Trophoblast cell (in vitro differentiated cells and primary cell): ENCODE measurements around the gene SSBP2.

Experiments
- DNase-seq, 2 donors: peaks; one replicate each; pipeline ENCODE4 v3.0.0-alpha.2; 2016
- H2AFZ ChIP-seq: 2 replicates; pipeline ENCODE4 v1.6.1; 2013; ENCODE audit warnings: low read length, moderate library complexity, mild to moderate bottlenecking; ENCODE audit not compliant: insufficient read depth, poor library complexity
- H2AK5ac ChIP-seq: 2 replicates; pipeline ENCODE4 v1.6.1; 2013; ENCODE audit warnings: mild to moderate bottlenecking, low read length
- H2BK120ac ChIP-seq: 2 replicates; pipeline ENCODE4 v1.6.1; 2013; ENCODE audit warnings: low read length, mild to moderate bottlenecking, moderate library complexity; ENCODE audit not compliant: insufficient read depth, poor library complexity
- H2BK12ac ChIP-seq: 2 replicates; pipeline ENCODE4 v1.6.1; 2013; ENCODE audit warnings: mild to moderate bottlenecking, low read length, moderate library complexity
- H2BK5ac ChIP-seq: 2 replicates; pipeline ENCODE4 v1.6.1; 2013; ENCODE audit warnings: low read length, low read depth, moderate library complexity, mild to moderate bottlenecking; ENCODE audit not compliant: poor library complexity
- H3K14ac ChIP-seq: 2 replicates; pipeline ENCODE4 v1.6.1; 2013; ENCODE audit warnings: mild to moderate bottlenecking, low read length
- H3K18ac ChIP-seq: 2 replicates; pipeline ENCODE4 v1.6.1; 2013; ENCODE audit warnings: mild to moderate bottlenecking, low read length
- H3K23ac ChIP-seq: 2 replicates; pipeline ENCODE4 v1.6.1; 2013; ENCODE audit warnings: low read length
- H3K27ac ChIP-seq: 2 replicates; pipeline ENCODE4 v1.5.1; 2013; ENCODE audit warnings: low read depth, mild to moderate bottlenecking, inconsistent platforms, low read length, moderate library complexity
- H3K27me3 ChIP-seq: 2 replicates; pipeline ENCODE4 v1.6.1; 2013; ENCODE audit warnings: inconsistent platforms, mild to moderate bottlenecking, low read length, moderate library complexity; ENCODE audit not compliant: insufficient read depth
- H3K36me3 ChIP-seq, 2 experiments: 1 replicate in 1 of 2; 2 replicates in 1 of 2; pipeline ENCODE4 v1.6.1; 2013; ENCODE audit warnings: low read length in 2 of 2, mild to moderate bottlenecking in 2 of 2, moderate library complexity in 1 of 2; ENCODE audit not compliant: insufficient read depth in 2 of 2, control insufficient read depth in 1 of 2
- H3K4ac ChIP-seq: 2 replicates; pipeline ENCODE4 v1.6.1; 2013; ENCODE audit warnings: low read depth, mild to moderate bottlenecking, low read length, moderate library complexity
- H3K4me1 ChIP-seq, 2 experiments: 1 replicate in 1 of 2; 2 replicates in 1 of 2; pipeline ENCODE4 v1.6.1; 2013; ENCODE audit warnings: low read length in 2 of 2, mild to moderate bottlenecking in 2 of 2, moderate library complexity in 1 of 2; ENCODE audit not compliant: insufficient read depth in 2 of 2, control insufficient read depth in 1 of 2
- H3K4me2 ChIP-seq: 2 replicates; pipeline ENCODE4 v1.6.1; 2013; ENCODE audit warnings: inconsistent platforms, mild to moderate bottlenecking, low read length, moderate library complexity
- H3K4me3 ChIP-seq: 2 replicates; pipeline ENCODE4 v1.5.1; 2013; ENCODE audit warnings: mild to moderate bottlenecking, low read depth, low read length, inconsistent platforms
- H3K79me1 ChIP-seq: one replicate; pipeline ENCODE4 v1.6.1; 2013; ENCODE audit warnings: low read length
- H3K79me2 ChIP-seq: 2 replicates; pipeline ENCODE4 v1.6.1; 2013; ENCODE audit warnings: low read length, mild to moderate bottlenecking; ENCODE audit not compliant: control insufficient read depth, insufficient read depth, poor library complexity
- H3K9ac ChIP-seq: 2 replicates; pipeline ENCODE4 v1.6.1; 2013; ENCODE audit warnings: mild to moderate bottlenecking, low read length
- H3K9me3 ChIP-seq: 2 replicates; pipeline ENCODE4 v1.6.1; 2013; ENCODE audit warnings: low read depth, mild to moderate bottlenecking, control low read depth, inconsistent platforms, low read length; ENCODE audit not compliant: insufficient read depth
- H4K12ac ChIP-seq: 2 replicates; pipeline ENCODE4 v1.6.1; 2013; ENCODE audit warnings: low read depth, mild to moderate bottlenecking, low read length, moderate library complexity
- H4K8ac ChIP-seq: 2 replicates; pipeline ENCODE4 v1.6.1; 2013; ENCODE audit warnings: low read depth, mild to moderate bottlenecking, low read length, moderate library complexity
- H4K91ac ChIP-seq: one replicate; pipeline ENCODE4 v1.6.1; 2013; ENCODE audit warnings: low read depth, mild to moderate bottlenecking, low read length, moderate library complexity
- WGBS: extraction: QIAGEN DNeasy Blood & Tissue Kit; methylation state at CpG from one replicate; pipeline ENCODE4 v1.1.7; 2013; ENCODE audit warnings: missing lambda C conversion rate; ENCODE audit not compliant: insufficient read length, insufficient coverage; ENCODE audit errors: extremely low coverage; 5-methylcytosine and 5-hydroxymethylcytosine counted together

SSBP2 gene

DNA sequence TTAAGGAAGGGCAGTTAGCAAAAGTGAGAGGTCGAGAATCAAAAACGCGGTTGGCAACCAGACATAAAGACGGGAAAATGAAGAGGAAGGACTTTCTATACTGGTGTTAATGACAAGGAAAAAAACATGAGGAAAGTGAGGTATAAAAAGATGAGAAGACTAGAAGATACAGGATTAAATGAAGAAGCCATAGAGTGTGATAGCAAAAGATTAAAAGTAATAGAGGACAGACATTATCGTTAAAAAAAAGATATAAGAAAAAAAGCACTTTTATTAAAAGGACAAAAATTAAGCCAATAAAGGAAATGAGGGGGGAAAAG, 1.7 kb upstream of the SSBP2 start:
- Histone ChIP-seq H3K9ac (no peak overlapping the region), H3K27me3 (no peaks in the 10 kb centered on the region), H2BK5ac (no peak overlapping the region), H2BK12ac (no peak overlapping the region), H3K4me3 (no peak overlapping the region), H3K23ac (no peak overlapping the region), H3K9me3 (no peaks in the 10 kb centered on the region), H3K79me2 (peaks cover 6% of the 10 kb centered on the region), H2AK5ac (no peak overlapping the region), H3K79me1 (peaks cover 7% of the 10 kb centered on the region), H3K4ac (no peak overlapping the region), H3K4me2 (no peak overlapping the region), H4K8ac (no peak overlapping the region), H3K4me1 (peaks cover 6 to 8% of the 10 kb centered on the region in 2 experiments), H4K91ac (no peak overlapping the region), H4K12ac (no peak overlapping the region), H3K36me3 (no peaks in the 10 kb centered on the region), H2AFZ (no peak overlapping the region), H3K18ac (no peak overlapping the region), H3K27ac (no peak overlapping the region), H3K14ac (no peak overlapping the region), H2BK120ac (no peak overlapping the region)
- DNase-seq: no peak
- WGBS: no CpG with 5 or more reads among the region's 5 CpGs

DNA sequence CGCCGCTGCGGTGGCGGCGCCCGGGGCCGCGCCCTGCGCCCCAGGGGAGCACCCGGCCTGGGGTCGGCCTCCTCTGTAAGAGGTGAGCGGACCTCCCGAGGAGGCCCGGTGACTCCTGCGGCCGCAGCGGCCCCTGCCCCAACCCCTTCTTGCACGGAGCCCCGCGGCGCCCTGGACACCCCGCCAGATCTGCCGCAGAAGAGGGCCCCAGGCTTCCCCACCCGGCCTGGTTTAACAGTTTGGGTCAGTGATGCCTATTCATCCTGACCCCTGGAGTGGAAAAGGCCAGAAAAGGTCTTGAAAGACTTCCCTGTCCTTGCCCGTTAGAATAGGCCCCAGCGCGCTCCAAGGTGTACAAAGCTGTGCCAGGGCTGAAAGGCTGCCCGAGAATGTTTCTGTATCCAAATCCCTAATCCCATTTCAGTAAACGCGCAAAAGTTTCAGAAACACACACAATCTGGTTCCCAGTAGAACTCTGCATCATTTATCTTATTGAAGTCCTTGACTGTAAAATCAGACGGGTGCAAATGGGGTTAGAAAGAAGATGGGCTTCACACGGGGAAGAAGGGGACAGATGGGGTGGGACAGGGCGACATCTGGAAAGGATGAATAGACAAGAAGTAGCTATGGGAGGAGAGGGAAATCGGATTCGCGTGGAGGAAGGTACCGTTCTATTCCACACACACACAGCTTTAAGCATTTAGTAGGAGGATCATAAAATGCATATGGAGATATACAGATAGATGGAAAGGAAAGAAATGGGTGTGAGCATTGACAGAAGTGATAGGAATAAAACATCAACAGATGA, 1.1 kb upstream of the SSBP2 start:
- Histone ChIP-seq H3K9me3 (no peaks in the 10 kb centered on the region), H4K12ac (peak overlapping the region; percentile 97), H3K27ac (peak overlapping the region; percentile 96), H3K23ac (no peak overlapping the region), H3K4ac (peak overlapping the region; percentile 91), H4K91ac (peak overlapping the region; percentile 99), H2AK5ac (peak overlapping the region; percentile 62), H2BK12ac (peak overlapping the region; percentile 37), H3K79me1 (peaks cover 7% of the 10 kb centered on the region), H3K27me3 (no peaks in the 10 kb centered on the region), H3K18ac (peak overlapping the region; percentile 99), H3K14ac (peak overlapping the region; percentile 98), H2BK120ac (peak overlapping the region; percentile 99), H3K36me3 (no peaks in the 10 kb centered on the region), H4K8ac (peak overlapping the region; percentile 98), H3K4me3 (peak overlapping the region; percentile 61), H3K4me2 (peak overlapping the region; percentile 67), H3K4me1 (peaks cover 6 to 8% of the 10 kb centered on the region in 2 experiments), H3K79me2 (peaks cover 6% of the 10 kb centered on the region), H3K9ac (peak overlapping the region; percentile 85), H2AFZ (peak overlapping the region; percentile 98), H2BK5ac (peak overlapping the region; percentile 99)
- no peak for DNase-seq
- no CpG with 5 or more reads among the region's 37 CpGs for WGBS

DNA sequence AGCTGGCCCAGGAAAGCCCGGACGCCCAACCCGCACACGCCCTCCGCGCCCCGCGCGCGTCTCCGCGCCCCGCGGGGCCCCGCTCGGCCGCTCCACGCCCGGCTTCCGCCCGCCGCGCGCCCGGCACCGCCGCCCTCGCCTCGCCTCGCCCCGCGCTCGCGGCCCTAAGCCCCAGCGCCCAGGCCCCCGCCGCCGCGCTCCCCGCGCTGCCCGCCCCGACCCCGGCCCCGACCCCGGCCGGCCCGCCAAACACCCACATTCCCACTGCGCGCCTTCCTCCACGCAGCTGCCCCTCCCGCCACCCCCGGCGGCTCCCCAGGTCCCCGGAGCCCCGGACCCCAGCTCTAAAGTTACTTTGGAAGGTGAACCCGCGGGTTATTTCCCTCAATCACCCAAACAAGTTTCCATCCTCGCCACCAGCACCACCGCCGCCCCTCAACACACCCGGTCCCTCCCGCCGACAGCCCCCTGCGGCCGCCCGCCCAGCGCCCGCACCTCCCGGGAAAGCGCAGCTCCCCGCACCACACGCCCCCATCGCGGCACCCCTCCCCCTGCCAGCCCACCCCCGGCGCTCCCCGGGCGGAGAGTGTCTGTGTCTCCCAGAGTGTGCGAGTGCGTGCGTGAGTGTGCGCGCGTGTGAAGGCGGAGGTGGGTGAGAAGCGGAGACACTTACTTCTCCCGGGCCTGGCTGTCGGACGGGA, 439 bp downstream of the SSBP2 start:
- H3K9me3 ChIP-seq: no peaks in the 10 kb centered on the region
- H4K91ac ChIP-seq: peak overlapping the region; percentile 7
- no peaks in the 10 kb centered on the region for H3K36me3 ChIP-seq
- H3K27ac ChIP-seq: no peak overlapping the region
- peaks cover 6 to 8% of the 10 kb centered on the region in 2 experiments for H3K4me1 ChIP-seq
- H3K9ac ChIP-seq: no peak overlapping the region
- H4K8ac ChIP-seq: no peak overlapping the region
- peak overlapping the region; percentile 78 for H3K4me2 ChIP-seq
- no peak overlapping the region for H3K14ac ChIP-seq
- peak overlapping the region; percentile 88 for H3K4me3 ChIP-seq
- no peak overlapping the region for H3K4ac ChIP-seq
- no peak for DNase-seq
- no peak overlapping the region for H4K12ac ChIP-seq
- H2BK12ac ChIP-seq: no peak overlapping the region
- no peak overlapping the region for H3K23ac ChIP-seq
- H3K79me2 ChIP-seq: peaks cover 6% of the 10 kb centered on the region
- no peak overlapping the region for H2BK5ac ChIP-seq
- no peak overlapping the region for H2AK5ac ChIP-seq
- H2BK120ac ChIP-seq: no peak overlapping the region
- H3K18ac ChIP-seq: no peak overlapping the region
- H3K27me3 ChIP-seq: no peaks in the 10 kb centered on the region
- no CpG with 5 or more reads among the region's 90 CpGs for WGBS
- peaks cover 7% of the 10 kb centered on the region for H3K79me1 ChIP-seq
- H2AFZ ChIP-seq: peak overlapping the region; percentile 94

DNA sequence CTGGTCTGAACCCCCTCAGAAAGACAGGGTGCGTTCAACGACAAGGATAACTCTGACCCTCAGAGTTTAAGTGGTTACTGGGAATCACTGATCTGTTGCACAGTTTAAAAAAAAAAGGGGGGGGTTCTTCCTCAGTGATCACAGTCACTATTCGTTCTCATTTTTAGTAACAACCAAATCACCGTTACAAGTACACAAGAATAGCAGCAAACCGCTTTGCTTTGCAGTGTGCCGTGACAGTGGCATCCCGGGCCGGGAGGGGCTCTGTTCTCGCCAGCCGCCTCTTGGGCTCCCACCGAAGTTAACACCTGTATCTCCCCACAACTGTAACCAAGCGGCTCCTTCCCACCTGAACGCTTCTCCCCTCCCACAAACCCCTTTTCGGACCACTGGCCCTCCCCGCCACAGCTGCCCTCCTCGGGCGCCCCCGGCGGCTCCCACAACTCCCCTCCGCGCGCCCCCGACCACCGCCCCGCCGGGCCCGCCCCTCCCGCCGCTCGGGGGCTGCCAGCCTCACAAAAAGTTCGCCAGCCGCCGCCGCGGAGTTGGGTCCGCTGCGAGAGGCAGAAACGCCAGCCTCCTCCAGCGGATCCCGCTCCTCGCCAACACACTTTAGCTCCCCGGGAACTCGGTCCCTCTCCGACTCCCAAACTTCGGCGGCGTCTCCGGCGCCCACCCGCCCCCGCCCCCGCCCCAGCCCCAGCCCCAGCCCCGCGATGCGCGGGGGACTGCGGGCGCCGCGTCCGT, 1.2 kb downstream of the SSBP2 start:
- Histone ChIP-seq H4K8ac (no peak overlapping the region), H2BK5ac (no peak overlapping the region), H3K4me1 (peaks cover 6 to 8% of the 10 kb centered on the region in 2 experiments), H3K4me3 (peak overlapping the region; percentile 88), H3K79me1 (peaks cover 7% of the 10 kb centered on the region), H2BK120ac (no peak overlapping the region), H3K4me2 (peak overlapping the region; percentile 78), H3K27ac (no peak overlapping the region), H4K91ac (no peak overlapping the region), H2AK5ac (no peak overlapping the region), H3K4ac (no peak overlapping the region), H3K9ac (peak overlapping the region; percentile 48), H3K9me3 (no peaks in the 10 kb centered on the region), H3K14ac (no peak overlapping the region), H3K36me3 (no peaks in the 10 kb centered on the region), H3K27me3 (no peaks in the 10 kb centered on the region), H4K12ac (peak overlapping the region; percentile 36), H3K79me2 (peaks cover 6% of the 10 kb centered on the region), H3K23ac (no peak overlapping the region), H2AFZ (peak overlapping the region; percentile 54), H3K18ac (peak overlapping the region; percentile 78), H2BK12ac (no peak overlapping the region)
- peak in 1 of 2 donors; percentile 32 for DNase-seq
- no CpG with 5 or more reads among the region's 61 CpGs for WGBS
